Liver (tissue), 9 donors: ENCODE results near the gene KIF5A. TPM values are rescaled to one million over a fixed set of nuclear protein-coding genes. Genes with fewer than 3 reads are reported as not detected.

Experiments
- DNase-seq: peaks from one replicate; pipeline ENCODE4 v3.0.0-alpha.2; 2017; ENCODE audit warnings: low spot score
- H3K27ac ChIP-seq, 2 donors: one replicate each; pipeline ENCODE4 v1.7.0; 2013; ENCODE audit warnings: inconsistent platforms in 2 of 2, low read length in 2 of 2, control low read depth in 1 of 2, low read depth in 1 of 2, mild to moderate bottlenecking in 1 of 2
- H3K27me3 ChIP-seq, 4 donors: one replicate each; pipeline versions ENCODE4 v1.6.1 to v1.7.0; 2013; ENCODE audit warnings: low read length in 3 of 4, inconsistent platforms in 1 of 4, mild to moderate bottlenecking in 1 of 4, moderate library complexity in 1 of 4; ENCODE audit not compliant: control insufficient read depth in 4 of 4, insufficient read depth in 4 of 4
- H3K36me3 ChIP-seq, 4 donors: one replicate each; pipeline versions ENCODE4 v1.6.1 to v1.7.0; 2013; ENCODE audit warnings: low read length in 3 of 4, mild to moderate bottlenecking in 3 of 4, low read depth in 1 of 4, moderate library complexity in 1 of 4; ENCODE audit not compliant: control insufficient read depth in 4 of 4, insufficient read depth in 3 of 4
- H3K4me1 ChIP-seq, 4 donors: one replicate each; pipeline versions ENCODE4 v1.6.1 to v1.7.0; 2013; ENCODE audit warnings: low read length in 3 of 4, mild to moderate bottlenecking in 3 of 4, moderate library complexity in 1 of 4; ENCODE audit not compliant: control insufficient read depth in 4 of 4, insufficient read depth in 4 of 4
- H3K4me3 ChIP-seq, 3 donors: one replicate each; pipeline versions ENCODE4 v1.6.1 to v1.7.0; 2013; ENCODE audit warnings: low read length in 3 of 3, control low read depth in 1 of 3, low read depth in 1 of 3, mild to moderate bottlenecking in 1 of 3
- H3K9ac ChIP-seq, 2 donors: one replicate each; pipeline ENCODE4 v1.7.0; 2013; ENCODE audit warnings: low read length in 2 of 2, mild to moderate bottlenecking in 2 of 2, moderate library complexity in 2 of 2, control low read depth in 1 of 2, low read depth in 1 of 2
- H3K9me3 ChIP-seq, 4 donors: one replicate each; pipeline versions ENCODE4 v1.6.1 to v1.7.0; 2013; ENCODE audit warnings: low read length in 3 of 4; ENCODE audit not compliant: control insufficient read depth in 4 of 4
- EGR1 ChIP-seq, 2 donors: IDR thresholded peaks; 2 replicates each; pipeline ENCODE4 v1.6.1; 2016 to 2018; ENCODE audit warnings: antibody characterized with exemption in 2 of 2, low read depth in 2 of 2
- FOXA1 ChIP-seq: IDR thresholded peaks from 2 replicates; pipeline ENCODE4 v1.6.1; 2016; ENCODE audit warnings: antibody characterized with exemption
- FOXA2 ChIP-seq: IDR thresholded peaks from 2 replicates; pipeline ENCODE4 v1.6.1; 2016; ENCODE audit warnings: antibody characterized with exemption
- GABPA ChIP-seq, 2 donors: IDR thresholded peaks in 1 of 2; conservative IDR thresholded peaks in 1 of 2; 2 replicates each; pipeline ENCODE4 v1.6.1; 2016; ENCODE audit warnings: antibody characterized with exemption in 2 of 2, mild to moderate bottlenecking in 1 of 2, moderate library complexity in 1 of 2
- HNF4A ChIP-seq, 2 donors: conservative IDR thresholded peaks; 2 replicates each; pipeline ENCODE4 v1.6.1; 2016; ENCODE audit warnings: antibody characterized with exemption in 2 of 2, mild to moderate bottlenecking in 2 of 2
- HNF4G ChIP-seq: IDR thresholded peaks from 2 replicates; pipeline ENCODE4 v1.6.1; 2016; ENCODE audit warnings: antibody characterized with exemption
- JUND ChIP-seq, 2 donors: IDR thresholded peaks; 2 replicates each; pipeline ENCODE4 v1.6.1; 2016; ENCODE audit warnings: antibody characterized with exemption in 2 of 2
- NR2F2 ChIP-seq: IDR thresholded peaks from 2 replicates; pipeline ENCODE4 v1.6.1; 2016; ENCODE audit warnings: antibody characterized with exemption
- RAD21 ChIP-seq, 2 donors: IDR thresholded peaks; 2 replicates each; pipeline ENCODE4 v1.6.1; 2016; ENCODE audit warnings: antibody characterized with exemption in 2 of 2, mild to moderate bottlenecking in 2 of 2
- RXRA ChIP-seq, 2 donors: IDR thresholded peaks; 2 replicates each; pipeline ENCODE4 v1.6.1; 2017 to 2018; ENCODE audit warnings: antibody characterized with exemption in 2 of 2, mild to moderate bottlenecking in 1 of 2
- SP1 ChIP-seq: IDR thresholded peaks from 2 replicates; pipeline ENCODE4 v1.6.1; 2018; ENCODE audit warnings: antibody characterized with exemption, mild to moderate bottlenecking
- TAF1 ChIP-seq: conservative IDR thresholded peaks from 2 replicates; pipeline ENCODE4 v1.6.1; 2016; ENCODE audit warnings: antibody characterized with exemption, mild to moderate bottlenecking
- YY1 ChIP-seq: IDR thresholded peaks from 2 replicates; pipeline ENCODE4 v1.6.1; 2016; ENCODE audit warnings: antibody characterized with exemption, mild to moderate bottlenecking
- ZBTB33 ChIP-seq: IDR thresholded peaks from 2 replicates; pipeline ENCODE4 v1.6.1; 2016; ENCODE audit warnings: antibody characterized with exemption
- WGBS: extraction: QIAGEN DNeasy Blood & Tissue Kit; methylation state at CpG from one replicate; pipeline ENCODE4 v1.1.7; 2013; 5-methylcytosine and 5-hydroxymethylcytosine counted together
- polyA plus RNA-seq, 2 donors: library from polyadenylated mRNA; stranded (reverse) in 1 of 2; unstranded in 1 of 2; fragments of 200-250 nt in 1 of 2; fragments of >200 nt in 1 of 2; fragmentation: Nextera tagmentation in 1 of 2; extraction: Ambion mirVana in 1 of 2; gene quantifications; one replicate each; pipeline versions ENCODE4 v1.2.1 to v1.2.3, GENCODE V29; 2013 to 2015
- total RNA-seq, 2 donors: library from RNA; depleted of rRNA; stranded (reverse); fragments of >200 nt; gene quantifications; one replicate each; pipeline ENCODE4 v1.2.3, GENCODE V29; 2014
- TF ChIP-seq, protein P1 (sequence below): IDR thresholded peaks from 2 replicates; pipeline ENCODE4 v1.6.1; 2016; ENCODE audit warnings: antibody characterized with exemption, mild to moderate bottlenecking
- TF ChIP-seq, protein P2 (sequence below): IDR thresholded peaks from 2 replicates; pipeline ENCODE4 v1.6.1; 2016; ENCODE audit warnings: antibody characterized with exemption
- TF ChIP-seq, protein P3 (sequence below): IDR thresholded peaks from 2 replicates; pipeline ENCODE4 v1.6.1; 2016; ENCODE audit warnings: antibody characterized with exemption
- TF ChIP-seq, protein P4 (sequence below): fragments of 150-350 bp; IDR thresholded peaks from 2 replicates; pipeline ENCODE4 v1.5.1; 2017; ENCODE audit warnings: improper control_type of control experiment, low read depth, low read length; ENCODE audit not compliant: missing input control
- donor health status: healthy.
- donor health status: healthy.
- donor health status: healthy.
- donor health status: healthy.
- donor health status: healthy.

Gene KIF5A
- total and polyA plus RNA-seq, 4 donors = 0.01 to 0.42 TPM; not detected in 2

DNA sequence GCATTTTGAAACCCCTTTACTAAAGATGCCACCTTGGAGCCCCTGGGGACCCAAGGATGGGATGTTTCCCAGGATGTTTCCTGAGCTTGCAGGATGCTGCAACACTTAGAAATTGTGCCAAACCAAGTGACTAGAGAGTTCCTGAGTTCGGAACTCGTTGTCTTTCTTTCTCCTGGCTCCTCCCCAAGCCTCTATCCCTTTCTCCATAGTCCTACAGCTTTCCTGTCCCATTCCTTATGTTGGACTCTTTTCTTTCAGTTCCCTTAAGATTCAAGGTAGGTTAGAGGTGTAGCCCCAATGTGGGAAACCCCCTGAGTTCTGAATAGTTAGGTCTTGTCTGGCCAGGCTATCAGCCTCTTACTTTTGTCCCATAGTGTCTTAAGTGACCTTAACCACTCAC is 1.4 kb upstream of the KIF5A start:
- peaks cover 0 to 12% (median 2%) of the 10 kb centered on the region in 4 donors for H3K27me3 ChIP-seq
- no peak overlapping the region for H3K4me3 ChIP-seq
- no peaks in the 10 kb centered on the region for H3K9me3 ChIP-seq
- no peak for TF ChIP-seq EGR1 (IDR thresholded peaks at IDR 0.05; ENCODE audit: low read depth in 2 of 2)
- TF ChIP-seq, protein P1, sequence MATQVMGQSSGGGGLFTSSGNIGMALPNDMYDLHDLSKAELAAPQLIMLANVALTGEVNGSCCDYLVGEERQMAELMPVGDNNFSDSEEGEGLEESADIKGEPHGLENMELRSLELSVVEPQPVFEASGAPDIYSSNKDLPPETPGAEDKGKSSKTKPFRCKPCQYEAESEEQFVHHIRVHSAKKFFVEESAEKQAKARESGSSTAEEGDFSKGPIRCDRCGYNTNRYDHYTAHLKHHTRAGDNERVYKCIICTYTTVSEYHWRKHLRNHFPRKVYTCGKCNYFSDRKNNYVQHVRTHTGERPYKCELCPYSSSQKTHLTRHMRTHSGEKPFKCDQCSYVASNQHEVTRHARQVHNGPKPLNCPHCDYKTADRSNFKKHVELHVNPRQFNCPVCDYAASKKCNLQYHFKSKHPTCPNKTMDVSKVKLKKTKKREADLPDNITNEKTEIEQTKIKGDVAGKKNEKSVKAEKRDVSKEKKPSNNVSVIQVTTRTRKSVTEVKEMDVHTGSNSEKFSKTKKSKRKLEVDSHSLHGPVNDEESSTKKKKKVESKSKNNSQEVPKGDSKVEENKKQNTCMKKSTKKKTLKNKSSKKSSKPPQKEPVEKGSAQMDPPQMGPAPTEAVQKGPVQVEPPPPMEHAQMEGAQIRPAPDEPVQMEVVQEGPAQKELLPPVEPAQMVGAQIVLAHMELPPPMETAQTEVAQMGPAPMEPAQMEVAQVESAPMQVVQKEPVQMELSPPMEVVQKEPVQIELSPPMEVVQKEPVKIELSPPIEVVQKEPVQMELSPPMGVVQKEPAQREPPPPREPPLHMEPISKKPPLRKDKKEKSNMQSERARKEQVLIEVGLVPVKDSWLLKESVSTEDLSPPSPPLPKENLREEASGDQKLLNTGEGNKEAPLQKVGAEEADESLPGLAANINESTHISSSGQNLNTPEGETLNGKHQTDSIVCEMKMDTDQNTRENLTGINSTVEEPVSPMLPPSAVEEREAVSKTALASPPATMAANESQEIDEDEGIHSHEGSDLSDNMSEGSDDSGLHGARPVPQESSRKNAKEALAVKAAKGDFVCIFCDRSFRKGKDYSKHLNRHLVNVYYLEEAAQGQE = no peak
- TF ChIP-seq SP1 = no peak
- no peak for TF ChIP-seq JUND (IDR thresholded peaks at IDR 0.05)
- no peak for TF ChIP-seq ZBTB33
- TF ChIP-seq FOXA2 = no peak
- no peak for TF ChIP-seq GABPA (IDR thresholded peaks at IDR 0.05 in 1 of 2, conservative IDR thresholded peaks at IDR 0.05 in 1 of 2)
- TF ChIP-seq, protein P2, sequence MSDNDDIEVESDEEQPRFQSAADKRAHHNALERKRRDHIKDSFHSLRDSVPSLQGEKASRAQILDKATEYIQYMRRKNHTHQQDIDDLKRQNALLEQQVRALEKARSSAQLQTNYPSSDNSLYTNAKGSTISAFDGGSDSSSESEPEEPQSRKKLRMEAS = no peak
- TF ChIP-seq TAF1 = no peak
- TF ChIP-seq FOXA1 = no peak
- TF ChIP-seq HNF4A (conservative IDR thresholded peaks at IDR 0.05) = no peak
- TF ChIP-seq, protein P3, sequence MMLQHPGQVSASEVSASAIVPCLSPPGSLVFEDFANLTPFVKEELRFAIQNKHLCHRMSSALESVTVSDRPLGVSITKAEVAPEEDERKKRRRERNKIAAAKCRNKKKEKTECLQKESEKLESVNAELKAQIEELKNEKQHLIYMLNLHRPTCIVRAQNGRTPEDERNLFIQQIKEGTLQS = no peak
- no peak for TF ChIP-seq YY1
- no peak for TF ChIP-seq RXRA (IDR thresholded peaks at IDR 0.05)
- TF ChIP-seq RAD21 (IDR thresholded peaks at IDR 0.05) = no peak
- TF ChIP-seq, protein P4, sequence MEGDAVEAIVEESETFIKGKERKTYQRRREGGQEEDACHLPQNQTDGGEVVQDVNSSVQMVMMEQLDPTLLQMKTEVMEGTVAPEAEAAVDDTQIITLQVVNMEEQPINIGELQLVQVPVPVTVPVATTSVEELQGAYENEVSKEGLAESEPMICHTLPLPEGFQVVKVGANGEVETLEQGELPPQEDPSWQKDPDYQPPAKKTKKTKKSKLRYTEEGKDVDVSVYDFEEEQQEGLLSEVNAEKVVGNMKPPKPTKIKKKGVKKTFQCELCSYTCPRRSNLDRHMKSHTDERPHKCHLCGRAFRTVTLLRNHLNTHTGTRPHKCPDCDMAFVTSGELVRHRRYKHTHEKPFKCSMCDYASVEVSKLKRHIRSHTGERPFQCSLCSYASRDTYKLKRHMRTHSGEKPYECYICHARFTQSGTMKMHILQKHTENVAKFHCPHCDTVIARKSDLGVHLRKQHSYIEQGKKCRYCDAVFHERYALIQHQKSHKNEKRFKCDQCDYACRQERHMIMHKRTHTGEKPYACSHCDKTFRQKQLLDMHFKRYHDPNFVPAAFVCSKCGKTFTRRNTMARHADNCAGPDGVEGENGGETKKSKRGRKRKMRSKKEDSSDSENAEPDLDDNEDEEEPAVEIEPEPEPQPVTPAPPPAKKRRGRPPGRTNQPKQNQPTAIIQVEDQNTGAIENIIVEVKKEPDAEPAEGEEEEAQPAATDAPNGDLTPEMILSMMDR = no peak
- TF ChIP-seq HNF4G = no peak
- no peak for TF ChIP-seq NR2F2
- WGBS = 43% methylated on average over 2 of the region's 2 CpGs
- H3K4me1 ChIP-seq = peaks cover 6 to 15% (median 10%) of the 10 kb centered on the region in 4 donors
- no peak for DNase-seq
- H3K27ac ChIP-seq = no peak overlapping the region
- H3K36me3 ChIP-seq = no peaks in the 10 kb centered on the region
- no peak overlapping the region for H3K9ac ChIP-seq
